Measurements from ENCODE around the gene CSTPP1.

The CSTPP1 gene

GRCh38 chr11:46966773-46967172, 30.2 kb downstream of the CSTPP1 start:
- Histone ChIP-seq H3K36me3 (ENCODE audit: control insufficient read depth, low read length) (no peaks in the 10 kb centered on the region), H4K20me1 (ENCODE audit: control insufficient read depth, insufficient read depth, low read depth, low read length) (no peaks in the 10 kb centered on the region), H3F3A (ENCODE audit: control insufficient read depth, insufficient read depth) (0 out of 2 replicates have a peak, but pooled peaks cover 4% of the 10 kb centered on the region), H3K4me2 (ENCODE audit: low read length) (no peak overlapping the region), H3K4me3 (ENCODE audit: low read length) (no peak overlapping the region), H3K9me3 (ENCODE audit: control insufficient read depth, insufficient read depth, low read length) (no peaks in the 10 kb centered on the region), H3K9me2 (replicated peaks; ENCODE audit: control insufficient read depth, low read length) (no peaks in the 10 kb centered on the region), H3K79me2 (ENCODE audit: control insufficient read depth, low read length) (no peaks in the 10 kb centered on the region), H3K27me3 (ENCODE audit: control insufficient read depth, low read length) (no peaks in the 10 kb centered on the region), H3K4me1 (ENCODE audit: control insufficient read depth, low read length) (no peaks in the 10 kb centered on the region), H3K27ac (ENCODE audit: low read depth, low read length) (no peak overlapping the region)
- no peak for TF ChIP-seq EZH2phosphoT487 (IDR thresholded peaks at IDR 0.05; ENCODE audit: borderline replicate concordance, low read length)
- TF ChIP-seq, protein P1, sequence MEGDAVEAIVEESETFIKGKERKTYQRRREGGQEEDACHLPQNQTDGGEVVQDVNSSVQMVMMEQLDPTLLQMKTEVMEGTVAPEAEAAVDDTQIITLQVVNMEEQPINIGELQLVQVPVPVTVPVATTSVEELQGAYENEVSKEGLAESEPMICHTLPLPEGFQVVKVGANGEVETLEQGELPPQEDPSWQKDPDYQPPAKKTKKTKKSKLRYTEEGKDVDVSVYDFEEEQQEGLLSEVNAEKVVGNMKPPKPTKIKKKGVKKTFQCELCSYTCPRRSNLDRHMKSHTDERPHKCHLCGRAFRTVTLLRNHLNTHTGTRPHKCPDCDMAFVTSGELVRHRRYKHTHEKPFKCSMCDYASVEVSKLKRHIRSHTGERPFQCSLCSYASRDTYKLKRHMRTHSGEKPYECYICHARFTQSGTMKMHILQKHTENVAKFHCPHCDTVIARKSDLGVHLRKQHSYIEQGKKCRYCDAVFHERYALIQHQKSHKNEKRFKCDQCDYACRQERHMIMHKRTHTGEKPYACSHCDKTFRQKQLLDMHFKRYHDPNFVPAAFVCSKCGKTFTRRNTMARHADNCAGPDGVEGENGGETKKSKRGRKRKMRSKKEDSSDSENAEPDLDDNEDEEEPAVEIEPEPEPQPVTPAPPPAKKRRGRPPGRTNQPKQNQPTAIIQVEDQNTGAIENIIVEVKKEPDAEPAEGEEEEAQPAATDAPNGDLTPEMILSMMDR (IDR thresholded peaks at IDR 0.05; ENCODE audit: low read depth, low read length, poor library complexity, severe bottlenecking), result no peak

- no peaks in the 10 kb centered on the region for H3K36me3 ChIP-seq (ENCODE audit: control insufficient read depth, low read length)
- no peak for TF ChIP-seq EZH2phosphoT487 (IDR thresholded peaks at IDR 0.05; ENCODE audit: borderline replicate concordance, low read length)
- TF ChIP-seq, protein P1 (IDR thresholded peaks at IDR 0.05; ENCODE audit: low read depth, low read length, poor library complexity, severe bottlenecking), result no peak
Observed at GRCh38 chr11:46967962-46968361, 31.4 kb downstream of the CSTPP1 start.

GRCh38 chr11:46969379-46969778, 32.8 kb downstream of the CSTPP1 start:
- no peaks in the 10 kb centered on the region; the same call in 1 of the 2 replicates for H3K36me3 ChIP-seq (ENCODE audit: control insufficient read depth, low read length)
- no peaks in the 10 kb centered on the region for H3K27me3 ChIP-seq (ENCODE audit: control insufficient read depth, low read length)
- H3K27ac ChIP-seq (ENCODE audit: low read depth, low read length), result no peak overlapping the region
- H3F3A ChIP-seq (ENCODE audit: control insufficient read depth, insufficient read depth), result 0 out of 2 replicates have a peak, but pooled peaks cover 4% of the 10 kb centered on the region
- H3K9me2 ChIP-seq (replicated peaks; ENCODE audit: control insufficient read depth, low read length), result no peaks in the 10 kb centered on the region
- H4K20me1 ChIP-seq (ENCODE audit: control insufficient read depth, insufficient read depth, low read depth, low read length), result no peaks in the 10 kb centered on the region
- no peaks in the 10 kb centered on the region for H3K79me2 ChIP-seq (ENCODE audit: control insufficient read depth, low read length)
- H3K4me1 ChIP-seq (ENCODE audit: control insufficient read depth, low read length), result no peaks in the 10 kb centered on the region
- no peak for TF ChIP-seq EZH2phosphoT487 (IDR thresholded peaks at IDR 0.05; ENCODE audit: borderline replicate concordance, low read length)
- TF ChIP-seq, protein P1 (IDR thresholded peaks at IDR 0.05; ENCODE audit: low read depth, low read length, poor library complexity, severe bottlenecking), result no peak
- H3K4me3 ChIP-seq (ENCODE audit: low read length), result no peak overlapping the region
- no peaks in the 10 kb centered on the region for H3K9me3 ChIP-seq (ENCODE audit: control insufficient read depth, insufficient read depth, low read length)
- H3K4me2 ChIP-seq (ENCODE audit: low read length), result no peak overlapping the region

More at GRCh38 chr11:46967962-46968361, 31.4 kb downstream of the CSTPP1 start:
- 0 out of 2 replicates have a peak, but pooled peaks cover 4% of the 10 kb centered on the region for H3F3A ChIP-seq (ENCODE audit: control insufficient read depth, insufficient read depth)
- H3K27me3 ChIP-seq (ENCODE audit: control insufficient read depth, low read length), result no peaks in the 10 kb centered on the region
- H3K4me3 ChIP-seq (ENCODE audit: low read length), result no peak overlapping the region
- no peaks in the 10 kb centered on the region for H3K4me1 ChIP-seq (ENCODE audit: control insufficient read depth, low read length)
- no peak overlapping the region for H3K27ac ChIP-seq (ENCODE audit: low read depth, low read length)
- no peaks in the 10 kb centered on the region for H3K9me2 ChIP-seq (replicated peaks; ENCODE audit: control insufficient read depth, low read length)
- H3K9me3 ChIP-seq (ENCODE audit: control insufficient read depth, insufficient read depth, low read length), result no peaks in the 10 kb centered on the region
- no peaks in the 10 kb centered on the region for H3K79me2 ChIP-seq (ENCODE audit: control insufficient read depth, low read length)
- H4K20me1 ChIP-seq (ENCODE audit: control insufficient read depth, insufficient read depth, low read depth, low read length), result no peaks in the 10 kb centered on the region
- no peak overlapping the region for H3K4me2 ChIP-seq (ENCODE audit: low read length)

All from DOHH2 (cell line).